ENCODE data around the gene PTPRG. TPM values are rescaled to one million over a fixed set of nuclear protein-coding genes. Genes with fewer than 3 reads are reported as not detected.

PTPRG gene
- total RNA-seq, 1 experiment from 2014 or later, result 69.3 TPM

DNA sequence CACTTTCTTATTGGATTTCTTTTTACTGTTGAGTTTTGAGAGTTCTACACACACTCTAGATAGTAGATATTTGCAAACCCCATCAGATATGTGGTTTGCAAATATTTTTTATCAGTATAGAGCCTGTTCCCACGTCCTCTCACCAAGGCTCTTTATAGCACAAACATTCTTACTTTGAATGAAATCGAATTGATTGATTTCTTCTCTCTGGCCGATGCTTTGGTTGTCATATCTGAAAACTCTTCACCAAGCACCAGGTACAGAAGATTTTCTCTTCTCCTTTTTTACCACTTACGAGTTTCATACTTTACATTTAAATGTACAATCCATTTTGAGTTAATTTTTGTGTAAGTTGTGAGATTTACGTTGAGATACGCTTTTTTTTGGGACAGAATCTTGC lies 163.4 kb downstream of the PTPRG start:
- Histone ChIP-seq H2BK5ac (ENCODE audit: insufficient read length, low read length) (no peak overlapping the region), H4K8ac (replicated peaks; ENCODE audit: insufficient read length, low read depth, low read length) (no peak overlapping the region), H2BK15ac (ENCODE audit: low read depth, low read length) (no peak overlapping the region), H3K79me2 (ENCODE audit: insufficient read depth, low read length) (peaks cover 32% of the 10 kb centered on the region), H3K4me2 (ENCODE audit: insufficient read depth, insufficient read length, low read length) (no peak overlapping the region), H2AK5ac (ENCODE audit: insufficient read length, low read length) (no peak overlapping the region), H4K91ac (ENCODE audit: insufficient read length, low read depth, low read length) (no peak overlapping the region), H2BK20ac (ENCODE audit: low read depth, low read length, poor library complexity, severe bottlenecking) (no peak overlapping the region), H3K23ac (ENCODE audit: insufficient read length, low read depth, low read length) (no peak overlapping the region), H4K20me1 (ENCODE audit: control insufficient read depth, insufficient read depth, insufficient read length) (no peaks in the 10 kb centered on the region), H3K14ac (ENCODE audit: insufficient read depth, low read length) (no peak overlapping the region), H3K27me3 (ENCODE audit: insufficient read depth, low read length) (no peaks in the 10 kb centered on the region), H3K4ac (ENCODE audit: low read depth, low read length) (no peak overlapping the region), H3K18ac (ENCODE audit: insufficient read length, low read depth, low read length) (no peak overlapping the region), H3T11ph (ENCODE audit: low read length) (no peak overlapping the region), H2BK12ac (ENCODE audit: insufficient read length, low read depth, low read length) (no peak overlapping the region), H3K27ac (ENCODE audit: insufficient read length, low read depth, low read length) (no peak overlapping the region), H2AFZ (ENCODE audit: low read length) (no peak overlapping the region), H3K56ac (ENCODE audit: insufficient read length, low read depth, low read length) (no peak overlapping the region), H4K5ac (ENCODE audit: insufficient read length, low read depth, low read length) (no peak overlapping the region), H3K23me2 (ENCODE audit: insufficient read length, low read depth, low read length, poor library complexity, severe bottlenecking) (no peaks in the 10 kb centered on the region), H3K79me1 (ENCODE audit: insufficient read depth, low read depth, low read length, poor library complexity, severe bottlenecking) (peaks cover 8% of the 10 kb centered on the region), H3K9ac (ENCODE audit: extremely low read depth, insufficient read length, low read length) (no peak overlapping the region), H3K9me3 (ENCODE audit: control insufficient read depth, low read depth, low read length) (no peaks in the 10 kb centered on the region), H2BK120ac (ENCODE audit: low read depth, low read length, poor library complexity, severe bottlenecking) (no peak overlapping the region), H3K4me1 (ENCODE audit: insufficient read depth, low read length) (peaks cover 13% of the 10 kb centered on the region)
- no peak for DNase-seq
- Mint-ChIP-seq H3K9me3 (no peaks in the 10 kb centered on the region; a peak in 1 of 5 replicates), H3K27ac (peak overlapping the region in 2 of 3 experiments; percentile 14 to 64; a peak in 4 of 7 replicates), H3K4me1 (peaks cover 54 to 55% of the 10 kb centered on the region in 2 experiments), H3K36me3 (ENCODE audit: insufficient read depth in 1 of 3, low read depth in 3 of 3) (peaks cover 3 to 11% (median 4%) of the 10 kb centered on the region in 3 experiments; a peak in 5 of 7 replicates), H3K4me3 (no peak overlapping the region), H3K27me3 (ENCODE audit: low read depth) (no peaks in the 10 kb centered on the region)
- WGBS (ENCODE audit: extremely low coverage, insufficient read length, low lambda C conversion rate), result no CpG with 5 or more reads among the region's 6 CpGs
- TF ChIP-seq, protein P1, sequence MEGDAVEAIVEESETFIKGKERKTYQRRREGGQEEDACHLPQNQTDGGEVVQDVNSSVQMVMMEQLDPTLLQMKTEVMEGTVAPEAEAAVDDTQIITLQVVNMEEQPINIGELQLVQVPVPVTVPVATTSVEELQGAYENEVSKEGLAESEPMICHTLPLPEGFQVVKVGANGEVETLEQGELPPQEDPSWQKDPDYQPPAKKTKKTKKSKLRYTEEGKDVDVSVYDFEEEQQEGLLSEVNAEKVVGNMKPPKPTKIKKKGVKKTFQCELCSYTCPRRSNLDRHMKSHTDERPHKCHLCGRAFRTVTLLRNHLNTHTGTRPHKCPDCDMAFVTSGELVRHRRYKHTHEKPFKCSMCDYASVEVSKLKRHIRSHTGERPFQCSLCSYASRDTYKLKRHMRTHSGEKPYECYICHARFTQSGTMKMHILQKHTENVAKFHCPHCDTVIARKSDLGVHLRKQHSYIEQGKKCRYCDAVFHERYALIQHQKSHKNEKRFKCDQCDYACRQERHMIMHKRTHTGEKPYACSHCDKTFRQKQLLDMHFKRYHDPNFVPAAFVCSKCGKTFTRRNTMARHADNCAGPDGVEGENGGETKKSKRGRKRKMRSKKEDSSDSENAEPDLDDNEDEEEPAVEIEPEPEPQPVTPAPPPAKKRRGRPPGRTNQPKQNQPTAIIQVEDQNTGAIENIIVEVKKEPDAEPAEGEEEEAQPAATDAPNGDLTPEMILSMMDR (conservative IDR thresholded peaks at IDR 0.05), result no peak
